Adipose tissue (tissue), 3 donors: ENCODE measurements around the gene DERA. TPM values are rescaled to one million over a fixed set of nuclear protein-coding genes. Genes with fewer than 3 reads are reported as not detected.
"Not testable (repeated sequence)": the region's sequence is repeated elsewhere in the genome, so short reads cannot be mapped to it uniquely, and the experiment has no call there.

Experiments used
- H3K27ac ChIP-seq: one replicate; pipeline ENCODE4 v1.5.1; 2013; ENCODE audit warnings: low read depth, low read length
- WGBS, 3 donors: extraction: QIAGEN DNeasy Blood & Tissue Kit; methylation state at CpG; one replicate each; pipeline ENCODE4 v1.1.7; 2013; 5-methylcytosine and 5-hydroxymethylcytosine counted together
- polyA plus RNA-seq, 3 donors: library from polyadenylated mRNA; stranded (reverse); fragments of 200-250 nt; gene quantifications; one replicate each; pipeline ENCODE4 v1.2.3, GENCODE V29; 2013
- donor health status: healthy with polysubstance abuse.
- donor health status: Bipolar disorder and iron deficiency.
- donor health status: healthy.

DERA gene
- polyA plus RNA-seq, 3 donors: 20.2 to 43.2 (median 21.2) TPM

DNA sequence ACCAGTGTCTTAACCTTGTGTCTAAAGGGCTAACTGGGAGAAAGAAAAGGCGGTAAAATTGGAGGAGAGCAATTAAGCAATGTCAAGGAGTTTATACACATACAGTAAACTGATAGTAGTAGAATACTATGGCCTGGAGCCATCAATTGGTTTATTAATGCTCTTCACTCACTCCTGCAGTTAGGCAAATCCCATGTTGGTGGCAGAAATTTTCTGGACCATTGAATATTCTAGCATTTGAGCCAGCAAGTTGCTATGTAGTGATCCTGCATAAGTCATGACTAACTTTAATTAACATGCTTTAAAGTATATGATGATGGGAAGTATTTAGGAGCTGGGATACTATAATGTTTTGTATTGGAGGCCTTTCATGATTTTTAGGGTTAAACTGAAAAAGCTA, 14.3 kb upstream of the DERA start:
- H3K27ac ChIP-seq: no peak overlapping the region
- WGBS, 3 donors: 87 to 93% (median 89%) methylated on average over 1 of the region's 1 CpG

DNA sequence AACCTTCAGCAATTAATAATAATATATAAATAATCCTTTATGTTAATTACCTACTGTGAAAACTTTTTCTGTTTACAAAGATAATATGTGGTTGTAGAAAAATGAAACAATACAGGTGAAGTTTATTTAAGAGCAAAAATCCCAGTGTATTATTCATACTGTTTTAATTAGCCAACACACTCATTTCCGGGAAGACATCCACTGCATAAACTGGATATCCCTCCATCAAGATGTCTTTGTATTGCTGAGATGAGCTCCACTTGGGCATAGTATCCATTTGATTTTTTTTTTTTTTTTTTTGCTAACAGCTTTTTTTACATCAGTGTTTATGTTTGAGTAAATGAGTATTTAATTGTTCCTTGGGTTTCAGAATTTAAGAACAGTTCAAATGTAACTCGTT, 13.7 kb upstream of the DERA start:
- no peak overlapping the region for H3K27ac ChIP-seq

DNA sequence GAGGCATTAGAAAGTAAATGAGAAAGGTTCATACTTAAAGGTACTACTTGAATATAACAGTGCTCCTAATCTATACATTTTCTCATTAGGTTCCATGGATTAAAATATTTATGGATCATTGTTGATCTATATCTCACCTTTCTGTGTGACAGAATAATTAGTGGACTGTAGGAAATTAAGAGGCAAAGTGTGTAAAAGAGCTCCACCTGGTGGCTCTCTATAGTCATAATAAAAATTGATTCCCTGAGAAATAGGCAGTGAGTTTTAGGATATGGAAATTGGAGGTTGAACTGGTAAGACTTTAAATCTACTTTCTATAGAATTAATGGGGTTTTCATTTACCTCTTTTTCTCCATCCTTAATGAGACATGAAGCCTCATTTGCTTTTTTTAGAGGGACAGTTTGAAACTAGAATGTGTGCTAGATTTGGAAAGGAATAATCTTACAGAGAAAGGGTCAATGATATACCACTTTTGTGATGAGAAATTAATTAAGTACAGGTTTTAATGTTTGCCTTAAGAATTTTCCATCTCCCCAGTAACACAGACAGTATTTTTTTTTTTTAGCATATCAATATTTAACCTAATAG, 11.8 kb upstream of the DERA start:
- no peak overlapping the region for H3K27ac ChIP-seq

More for the DNA sequence above, 13.7 kb upstream of the DERA start:
- 74 to 81% (median 76%) methylated on average over 2 of the region's 2 CpGs for WGBS, 3 donors

DNA sequence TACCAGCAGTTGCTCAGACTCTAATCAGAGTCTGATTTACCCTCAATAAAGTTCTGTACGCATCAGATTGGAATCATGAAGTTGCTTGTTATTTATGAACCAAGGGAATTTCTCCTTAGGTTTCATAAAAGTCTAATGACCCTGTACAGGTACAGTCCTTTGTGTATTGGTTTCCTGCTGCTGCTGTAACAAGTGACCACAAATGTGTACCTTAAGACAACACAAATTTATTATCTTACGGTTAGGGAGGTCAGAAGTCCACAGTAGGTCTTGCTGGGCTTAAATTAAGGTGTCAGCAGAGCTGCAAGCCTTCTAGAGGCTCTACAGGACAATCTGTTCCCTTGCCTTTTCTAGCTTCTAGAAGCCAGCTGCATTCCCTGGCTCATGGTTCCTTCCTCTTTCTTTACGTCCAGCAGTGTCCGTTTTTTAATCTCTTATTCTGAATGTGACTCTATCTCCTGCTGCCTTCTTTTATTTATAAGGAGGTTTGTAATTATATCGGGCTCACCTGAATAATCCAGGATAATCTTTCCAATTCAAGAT, 6.7 kb upstream of the DERA start:
- 79 to 93% (median 86%) methylated on average over 5 of the region's 5 CpGs for WGBS, 3 donors
- H3K27ac ChIP-seq: no peak overlapping the region

DNA sequence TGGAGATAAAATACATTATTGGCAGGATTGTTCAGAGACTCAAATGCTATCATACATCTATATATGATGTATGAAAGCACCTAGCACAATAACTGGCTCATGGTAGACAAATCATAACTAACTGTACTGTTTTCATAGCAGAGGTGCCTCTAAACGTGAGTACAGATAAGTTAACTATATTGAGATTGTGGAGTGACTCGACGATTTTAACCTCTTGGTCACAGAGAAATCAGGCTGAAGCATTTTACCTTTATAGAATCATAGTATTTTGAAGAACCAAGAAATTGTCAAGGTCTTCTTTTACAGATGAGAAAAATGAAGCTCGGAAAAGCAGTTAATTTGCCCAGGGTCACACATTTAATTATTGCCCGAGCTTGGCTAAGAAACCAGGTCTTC, 666 bp upstream of the DERA start:
- 32 to 75% (median 75%) methylated on average over 5 of the region's 5 CpGs for WGBS, 3 donors
- no peak overlapping the region for H3K27ac ChIP-seq

DNA sequence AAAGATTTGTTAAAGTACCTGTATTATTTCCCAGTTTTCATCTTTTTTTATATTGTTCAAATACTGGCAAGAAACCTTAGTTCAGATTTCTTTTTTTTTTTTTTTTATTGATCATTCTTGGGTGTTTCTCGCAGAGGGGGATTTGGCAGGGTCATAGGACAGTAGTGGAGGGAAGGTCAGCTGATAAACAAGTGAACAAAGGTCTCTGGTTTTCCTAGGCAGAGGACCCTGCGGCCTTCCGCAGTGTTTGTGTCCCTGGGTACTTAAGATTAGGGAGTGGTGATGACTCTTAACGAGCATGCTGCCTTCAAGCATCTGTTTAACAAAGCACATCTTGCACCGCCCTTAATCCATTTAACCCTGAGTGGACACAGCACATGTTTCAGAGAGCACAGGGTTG, 799 bp downstream of the DERA start:
- H3K27ac ChIP-seq: not testable (repeated sequence)
- 3 to 30% (median 9%) methylated on average over 3 of the region's 5 CpGs for WGBS, 3 donors

DNA sequence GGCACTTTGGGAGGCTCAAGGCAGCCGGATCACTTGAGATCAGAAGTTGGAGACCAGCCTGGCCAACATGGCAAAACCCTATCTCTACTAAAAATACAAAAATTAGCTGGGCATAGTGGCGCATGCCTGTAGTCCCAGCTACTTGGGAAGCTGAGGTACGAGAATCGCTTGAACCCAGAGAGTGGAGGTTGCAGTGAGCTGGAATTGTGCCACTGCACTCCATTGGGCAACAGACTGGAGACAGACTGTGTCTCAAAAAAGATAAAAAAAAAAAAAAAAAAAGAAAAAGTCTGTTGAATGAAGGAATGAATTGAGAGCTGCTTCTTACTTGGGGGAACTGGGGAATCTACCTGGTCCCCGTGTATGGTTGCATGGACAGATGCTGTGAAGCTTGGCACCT, 3.0 kb downstream of the DERA start:
- H3K27ac ChIP-seq: not testable (repeated sequence)
- 90 to 92% (median 92%) methylated on average over 5 of the region's 5 CpGs for WGBS, 3 donors

DNA sequence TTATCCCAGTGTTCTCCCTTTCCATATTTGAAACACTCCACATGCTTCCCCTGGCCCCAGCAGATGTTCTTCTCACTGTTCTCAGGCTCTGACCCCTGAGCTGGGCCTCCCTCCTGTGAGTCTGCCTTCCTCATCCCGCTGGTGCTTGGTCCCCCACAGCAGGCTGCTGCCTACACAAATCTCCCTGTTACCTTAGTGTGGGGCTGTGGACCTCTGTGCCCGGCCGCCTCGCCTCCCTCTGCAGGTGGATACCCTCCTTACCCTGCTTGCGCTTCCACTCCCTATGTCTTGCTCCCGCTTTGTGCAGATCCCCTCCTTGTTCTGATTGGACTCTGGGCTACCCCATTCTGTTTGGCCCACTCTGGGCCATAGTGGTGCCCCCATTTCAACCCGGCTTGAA, 6.9 kb downstream of the DERA start:
- 94 to 95% (median 95%) methylated on average over 7 of the region's 7 CpGs for WGBS, 3 donors
- H3K27ac ChIP-seq: no peak overlapping the region

DNA sequence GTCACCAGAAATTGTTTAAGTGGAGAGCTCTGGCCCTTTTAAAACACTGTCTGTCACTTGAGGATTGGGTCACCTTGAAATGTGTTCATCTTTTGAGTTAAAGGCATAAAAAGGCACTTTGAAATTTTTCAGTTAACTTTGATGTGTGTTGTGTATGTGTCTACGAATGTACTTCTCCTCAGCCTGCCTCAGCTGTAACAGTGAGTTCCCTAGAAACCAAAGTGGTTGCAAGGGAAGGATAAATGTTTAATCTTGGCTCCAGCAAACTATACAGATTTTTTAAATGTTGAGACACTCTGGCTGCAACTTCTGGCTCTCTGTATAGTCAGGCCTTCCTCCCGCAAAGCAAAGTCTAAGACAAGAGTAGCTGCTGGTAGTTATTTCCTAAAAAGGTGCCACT, 8.3 kb downstream of the DERA start:
- 68 to 77% (median 76%) methylated on average over 2 of the region's 2 CpGs for WGBS, 3 donors
- H3K27ac ChIP-seq: no peak overlapping the region

DNA sequence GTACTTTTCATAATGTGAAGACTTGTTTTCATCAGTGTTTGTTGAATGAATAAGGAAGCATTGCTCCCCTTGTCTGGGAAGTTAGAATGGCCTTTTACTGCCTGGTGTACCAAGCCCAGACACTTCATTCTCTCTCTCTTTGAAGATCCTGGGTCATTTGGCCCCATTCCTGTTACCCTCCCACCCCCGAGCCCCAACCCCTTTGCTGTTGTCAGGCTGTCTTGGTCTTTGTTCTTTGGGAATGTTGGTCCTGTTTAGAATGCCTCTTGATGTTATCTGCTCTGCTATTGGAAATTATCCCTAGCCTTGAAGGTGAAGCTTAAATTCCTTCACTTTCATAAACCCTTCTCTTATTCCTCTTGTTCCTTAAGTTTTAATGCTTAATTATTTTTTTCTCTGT, 13.8 kb downstream of the DERA start:
- 88 to 100% (median 94%) methylated on average over 1 of the region's 1 CpG for WGBS, 3 donors
- no peak overlapping the region for H3K27ac ChIP-seq

DNA sequence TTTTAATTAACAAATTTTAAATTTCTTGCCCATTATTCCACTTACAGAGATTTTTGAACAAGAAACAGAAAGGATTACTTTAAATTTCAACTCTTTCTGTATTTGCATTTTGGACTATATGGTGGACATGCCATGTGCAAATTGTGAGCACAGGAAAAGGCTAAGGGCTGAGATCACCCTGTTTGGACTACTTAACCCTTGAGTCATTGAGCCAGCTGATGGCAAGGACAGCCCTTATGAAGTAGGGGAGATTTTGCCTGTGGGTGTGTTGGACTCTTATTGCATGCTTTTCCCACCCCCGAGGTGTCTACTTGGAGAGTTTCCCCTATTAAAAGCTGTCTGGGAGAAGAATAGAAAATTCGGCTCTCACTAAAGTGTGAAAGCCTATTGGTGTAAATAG, 17.2 kb downstream of the DERA start:
- no peak overlapping the region for H3K27ac ChIP-seq
- WGBS, 3 donors: 40 to 81% (median 60%) methylated on average over 2 of the region's 2 CpGs

DNA sequence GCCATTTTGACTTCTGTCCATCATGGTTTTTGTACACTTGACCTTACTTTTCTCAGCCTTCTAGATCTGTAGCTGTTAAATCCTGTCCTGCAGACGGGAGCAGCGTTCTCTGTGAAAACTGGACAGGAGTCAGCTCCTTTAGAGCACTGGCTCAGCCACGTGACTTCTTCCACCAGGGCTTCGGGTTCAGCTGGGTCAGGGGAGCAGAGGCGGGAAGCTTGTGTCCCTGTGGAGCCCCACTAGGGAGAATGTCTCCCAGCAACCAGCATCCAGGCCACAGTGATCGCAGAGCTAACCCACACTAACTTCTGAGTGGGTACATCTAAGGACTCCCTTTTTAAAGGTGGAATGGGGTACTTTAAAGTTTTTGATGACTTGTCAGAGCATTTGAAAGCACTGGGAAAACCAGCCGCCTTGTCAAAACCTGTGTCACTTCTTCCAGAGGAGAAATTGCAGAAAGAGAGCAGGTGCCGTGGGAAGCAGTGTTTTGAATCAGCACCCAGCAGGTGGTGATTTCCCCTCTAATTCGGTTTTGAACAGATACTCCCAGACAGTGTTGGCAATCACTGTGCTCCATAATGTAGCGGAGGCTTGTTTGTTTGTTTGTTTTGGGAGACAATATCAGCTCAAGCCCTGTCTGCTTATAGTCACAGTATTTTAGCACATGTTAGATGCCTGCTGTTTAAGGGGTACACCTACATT, 17.9 kb downstream of the DERA start:
- H3K27ac ChIP-seq: no peak overlapping the region
- WGBS, 3 donors: 37 to 70% (median 66%) methylated on average over 10 of the region's 10 CpGs

DNA sequence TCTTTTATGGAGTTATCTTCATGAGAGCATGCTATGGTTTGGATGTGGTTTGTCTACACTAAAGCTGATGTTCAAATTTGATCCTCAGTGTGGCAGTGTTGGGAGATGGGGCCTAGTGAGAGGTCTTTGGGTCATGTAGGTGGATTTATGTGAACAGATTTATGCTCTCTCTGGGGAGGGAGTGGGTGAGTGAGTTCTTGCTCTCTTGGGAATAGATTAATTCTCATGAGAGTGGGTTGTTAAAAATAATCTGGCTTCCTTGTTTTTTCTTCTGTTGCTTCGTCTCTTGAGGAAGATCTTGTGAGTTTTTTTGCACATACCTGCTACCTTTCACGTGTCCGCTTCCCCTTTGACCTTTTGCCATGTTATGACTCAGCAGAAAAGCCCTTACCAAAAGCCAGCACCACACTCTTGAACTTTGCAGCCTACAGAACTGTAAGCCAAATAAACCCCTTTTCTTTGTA, 20.5 kb downstream of the DERA start:
- 77 to 87% (median 82%) methylated on average over 3 of the region's 3 CpGs for WGBS, 3 donors
- no peak overlapping the region for H3K27ac ChIP-seq

DNA sequence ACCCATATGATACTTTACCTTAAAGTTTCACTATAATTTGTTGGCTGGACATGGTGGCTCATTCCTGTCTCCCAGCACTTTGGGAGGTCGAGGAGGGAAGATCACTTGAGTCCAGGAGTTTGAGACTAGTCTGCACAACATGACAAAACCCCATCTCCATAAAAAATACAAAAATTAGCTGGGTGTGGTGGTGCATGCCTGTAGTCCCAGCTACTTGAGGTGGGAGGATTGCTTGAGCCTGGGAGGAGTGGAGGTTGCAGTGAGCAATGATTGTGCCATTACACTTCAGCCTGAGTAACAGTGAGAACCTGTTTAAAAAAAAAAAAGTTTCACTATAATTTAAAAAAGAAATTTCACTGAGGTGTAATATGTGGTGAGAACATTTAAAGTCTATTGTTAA, 21.2 kb downstream of the DERA start:
- 89 to 98% (median 97%) methylated on average over 1 of the region's 1 CpG for WGBS, 3 donors
- H3K27ac ChIP-seq: no peak overlapping the region

DNA sequence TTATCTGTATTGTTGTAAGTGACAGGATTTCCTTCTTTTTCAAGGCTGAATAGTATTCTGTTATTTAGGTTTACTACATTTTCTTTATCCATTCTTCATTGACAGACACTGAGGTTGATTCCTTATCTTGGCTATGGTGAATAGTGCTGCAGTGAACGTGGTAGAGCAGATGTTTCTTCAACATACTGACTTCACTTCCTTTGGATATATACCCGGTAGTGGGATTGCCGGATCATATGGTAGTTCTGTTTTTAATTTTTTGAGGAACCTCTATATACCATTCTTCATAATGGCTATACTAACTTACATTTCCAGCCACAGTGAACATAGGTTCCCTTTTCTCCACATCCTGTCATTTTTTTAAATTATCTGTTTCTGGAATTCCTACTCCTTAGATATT, 21.8 kb downstream of the DERA start:
- WGBS, 3 donors: 66 to 95% (median 74%) methylated on average over 3 of the region's 3 CpGs
- H3K27ac ChIP-seq: no peak overlapping the region

DNA sequence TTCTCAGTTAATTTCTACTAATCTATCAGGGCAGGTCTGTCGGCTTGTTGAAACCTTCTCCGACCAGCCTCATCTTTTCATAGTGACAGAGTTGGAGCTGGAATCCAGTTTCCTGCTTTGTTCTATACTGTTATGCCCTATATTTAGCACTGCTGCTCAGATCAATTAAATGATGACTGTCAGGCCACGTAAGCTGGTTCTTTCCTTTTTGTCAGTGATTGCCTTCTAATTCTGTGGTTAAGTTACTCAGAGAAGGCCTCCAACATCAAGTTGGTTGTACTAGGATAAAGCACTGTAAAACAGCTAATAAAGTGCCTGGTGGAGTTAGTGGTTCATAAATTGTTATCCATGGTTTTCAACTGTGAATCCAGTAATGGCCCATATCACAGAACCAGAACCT, 22.6 kb downstream of the DERA start:
- WGBS, 3 donors: 92 to 96% (median 94%) methylated on average over 3 of the region's 3 CpGs
- no peak overlapping the region for H3K27ac ChIP-seq

DNA sequence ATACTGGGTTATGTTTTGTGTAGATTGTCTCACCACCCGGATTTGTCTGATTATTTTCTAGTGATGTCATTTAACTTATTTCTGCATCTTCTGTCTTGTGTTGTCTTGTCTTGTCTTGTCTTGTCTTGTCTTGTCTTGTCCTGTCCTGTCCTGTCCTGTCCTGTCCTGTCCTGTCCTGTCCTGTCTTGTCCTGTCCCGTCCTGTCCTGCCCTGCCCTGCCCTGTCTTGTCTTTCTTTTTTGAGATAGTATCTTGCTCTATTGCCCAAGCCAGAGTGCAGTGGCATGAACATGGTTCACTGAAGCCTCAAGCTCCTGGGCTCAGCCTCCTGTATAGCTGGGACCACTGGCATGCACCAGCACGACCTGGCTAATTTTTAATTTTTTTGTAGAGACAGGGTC, 25.6 kb downstream of the DERA start:
- no peak overlapping the region for H3K27ac ChIP-seq
- WGBS, 3 donors: 91 to 98% (median 95%) methylated on average over 3 of the region's 3 CpGs

DNA sequence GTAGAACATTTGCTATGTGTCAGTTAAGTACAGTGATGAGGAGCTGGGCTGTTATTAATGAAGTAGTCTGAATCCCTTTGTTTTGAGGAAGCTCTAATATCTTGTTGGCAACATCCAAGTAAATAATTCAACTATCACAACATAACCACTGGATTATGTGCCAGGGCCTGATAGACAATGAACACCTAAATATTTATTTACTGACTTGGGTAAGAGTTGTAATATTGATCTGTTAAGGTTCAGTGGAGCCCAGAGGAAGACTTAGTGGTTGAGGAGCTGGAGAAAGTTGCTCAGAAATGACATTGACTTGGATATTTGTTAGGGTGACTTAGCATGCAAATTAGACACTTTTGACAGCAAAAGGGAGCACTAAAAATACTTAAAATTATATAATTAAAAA, 26.8 kb downstream of the DERA start:
- H3K27ac ChIP-seq: no peak overlapping the region

DNA sequence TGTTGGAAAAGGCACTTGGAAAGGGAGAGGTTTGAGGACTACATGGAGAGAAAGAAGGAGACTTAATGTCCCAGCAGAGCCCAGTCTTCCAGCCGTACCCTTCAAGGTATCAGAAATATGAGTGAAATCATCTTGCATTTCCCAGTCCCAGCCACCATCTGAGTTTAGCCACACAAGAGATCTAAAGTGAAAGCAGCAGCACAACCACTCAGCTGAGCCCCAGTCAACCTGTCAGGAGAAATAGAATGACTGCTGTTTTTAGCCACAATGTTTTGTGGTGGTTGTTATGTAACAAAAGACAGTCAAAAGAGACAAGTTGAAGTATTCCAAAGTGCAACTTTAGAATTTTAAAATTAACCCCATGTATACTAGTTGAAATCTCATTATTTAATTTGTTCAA, 28.0 kb downstream of the DERA start:
- WGBS, 3 donors: 93 to 95% (median 95%) methylated on average over 1 of the region's 1 CpG
- H3K27ac ChIP-seq: no peak overlapping the region

DNA sequence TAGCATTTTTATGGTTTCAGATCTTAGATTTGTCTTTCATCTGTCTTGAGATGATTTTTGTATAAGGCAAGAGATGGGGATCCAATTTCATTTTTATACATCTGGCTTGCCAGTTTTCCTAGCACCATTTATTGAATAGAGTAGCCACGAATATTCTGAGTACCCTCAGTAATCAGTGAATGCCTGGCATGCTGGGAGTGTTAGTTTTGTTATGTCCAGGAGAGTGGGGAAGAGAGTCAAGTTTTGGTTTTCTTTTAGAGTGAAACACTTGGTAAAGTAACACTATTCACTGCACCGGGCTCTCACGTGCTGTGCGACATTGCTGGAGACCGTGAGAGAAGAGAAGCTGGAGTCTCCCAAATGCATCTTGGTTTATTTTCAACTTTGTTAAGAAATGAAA, 31.3 kb downstream of the DERA start:
- H3K27ac ChIP-seq: no peak overlapping the region
- WGBS, 3 donors: 93 to 99% (median 95%) methylated on average over 5 of the region's 5 CpGs
